HCT116 (cell line): ENCODE measurements around the gene FNIP2. TPM values are rescaled to one million over a fixed set of nuclear protein-coding genes. Genes with fewer than 3 reads are reported as not detected.

Experiments
- ATAC-seq: fragments of 200-7000 bp; cut with Tn5 transposase; 2 replicates; pipeline ENCODE4 v1.9.1; 2020; ENCODE audit warnings: mild to moderate bottlenecking, moderate library complexity
- BruUV-seq: library from RNA; stranded (reverse); fragments of 400-500 nt; replicated peaks from 2 replicates; lab custom pipeline; 2021; lab: Mats Ljungman, UMichigan
- CTCF ChIA-PET: fragments of 300-600 bp; sonication (Branson Sonifier 250); formaldehyde crosslinking; loops from one replicate; lab custom pipeline; 2021; ENCODE audit warnings: antibody characterized with exemption; lab: Charles Lee
- POLR2A ChIA-PET: fragments of 300-600, 350-600 bp; sonication (Branson Sonifier 250); formaldehyde crosslinking; loops from one replicate; lab custom pipeline; 2021; ENCODE audit warnings: antibody characterized with exemption; lab: Charles Lee
- RAD21 ChIA-PET, 2 experiments: fragments of 300-600 bp; sonication (Branson Sonifier 250); formaldehyde crosslinking; loops; one replicate each; lab custom pipeline; 2023; ENCODE audit warnings: low total read pairs in 2 of 2; ENCODE audit not compliant: uncharacterized antibody in 2 of 2, unreplicated experiment in 2 of 2, low non-redundant PET in 1 of 2; lab: Charles Lee
- DNase-seq: peaks from one replicate; pipeline ENCODE4 v3.0.0-alpha.2; 2010; ENCODE audit warnings: low read depth, low spot score
- H2AFZ ChIP-seq: fragments of 200-600 bp; shearing (Covaris generic), sonication (generic); 2 replicates; pipeline ENCODE4 v1.6.1; 2017; ENCODE audit warnings: low read depth, mixed run types, mixed read lengths, antibody characterized with exemption, low read length; ENCODE audit not compliant: poor library complexity, severe bottlenecking
- H3K27ac ChIP-seq: 2 replicates; pipeline ENCODE4 v1.5.1; 2012; ENCODE audit warnings: low read depth, low read length
- H3K27me3 ChIP-seq: fragments of 200-600 bp; sonication (generic); 2 replicates; pipeline ENCODE4 v1.6.1; 2016; ENCODE audit warnings: mixed run types, low read length, mixed read lengths; ENCODE audit not compliant: insufficient read depth
- H3K36me3 ChIP-seq, 2 experiments: fragments of 200-500 bp in 1 of 2; fragments of 200-600 bp in 1 of 2; sonication (Bioruptor generic) in 1 of 2; sonication (generic) in 1 of 2; 2 replicates each; pipeline versions ENCODE4 v1.5.1 to v1.6.1; 2014 to 2016; ENCODE audit warnings: low read length in 2 of 2, inconsistent platforms in 1 of 2, mixed read lengths in 1 of 2, mixed run types in 1 of 2; ENCODE audit not compliant: insufficient read depth in 2 of 2, control insufficient read depth in 1 of 2
- H3K4me1 ChIP-seq, 2 experiments: fragments of 200-600 bp in 1 of 2; sonication (generic) in 1 of 2; 2 replicates each; pipeline versions ENCODE4 v1.5.1 to v1.6.1; 2012 to 2017; ENCODE audit warnings: low read length in 2 of 2, inconsistent platforms in 1 of 2, mild to moderate bottlenecking in 1 of 2, mixed read lengths in 1 of 2, mixed run types in 1 of 2, moderate library complexity in 1 of 2; ENCODE audit not compliant: insufficient read depth in 2 of 2, control insufficient read depth in 1 of 2
- H3K4me2 ChIP-seq: fragments of 200-600 bp; sonication (generic); 2 replicates; pipeline ENCODE4 v1.6.1; 2017; ENCODE audit warnings: mixed run types, low read length, mixed read lengths
- H3K4me3 ChIP-seq, 2 experiments: fragments of 200-600 bp in 1 of 2; sonication (generic) in 1 of 2; replicated peaks in 1 of 2; 2 replicates each; pipeline ENCODE4 v1.5.1; 2011 to 2016; ENCODE audit warnings: low read length in 2 of 2, control low read depth in 1 of 2, low read depth in 1 of 2, mild to moderate bottlenecking in 1 of 2, mixed read lengths in 1 of 2, mixed run types in 1 of 2
- H3K79me2 ChIP-seq: fragments of 200-600 bp; sonication (generic); 2 replicates; pipeline ENCODE4 v1.6.1; 2017; ENCODE audit warnings: mild to moderate bottlenecking, mixed run types, low read length, moderate library complexity, mixed read lengths; ENCODE audit not compliant: insufficient read depth
- H3K9ac ChIP-seq: fragments of 200-600 bp; sonication (generic); 2 replicates; pipeline ENCODE4 v1.6.1; 2016; ENCODE audit warnings: low read length, mixed read lengths
- H3K9me2 ChIP-seq: fragments of 200-600 bp; sonication (generic), shearing (Covaris generic); 2 replicates; pipeline ENCODE4 v1.6.1; 2017; ENCODE audit warnings: mixed run types, mild to moderate bottlenecking, moderate library complexity; ENCODE audit not compliant: insufficient read depth
- H3K9me3 ChIP-seq, 2 experiments: fragments of 200-500 bp in 1 of 2; fragments of 200-600 bp in 1 of 2; sonication (Bioruptor generic) in 1 of 2; sonication (generic) in 1 of 2; 2 replicates each; pipeline ENCODE4 v1.6.1; 2014 to 2017; ENCODE audit warnings: low read length in 2 of 2, mixed read lengths in 2 of 2, inconsistent platforms in 1 of 2, low read depth in 1 of 2, mild to moderate bottlenecking in 1 of 2, mixed run types in 1 of 2, moderate library complexity in 1 of 2; ENCODE audit not compliant: control insufficient read depth in 1 of 2, insufficient read depth in 1 of 2
- H4K20me1 ChIP-seq: fragments of 200-600 bp; sonication (generic), shearing (Covaris generic); 2 replicates; pipeline ENCODE4 v1.6.1; 2017; ENCODE audit warnings: mixed run types, mild to moderate bottlenecking, moderate library complexity; ENCODE audit not compliant: insufficient read depth
- SRF ChIP-seq: IDR thresholded peaks from 2 replicates; pipeline ENCODE4 v1.6.1; 2012; ENCODE audit warnings: low read depth
- TCF7L2 ChIP-seq: IDR thresholded peaks from 2 replicates; pipeline ENCODE4 v1.7.0; 2011; ENCODE audit warnings: borderline replicate concordance, inconsistent platforms; ENCODE audit not compliant: insufficient read depth, insufficient read length; ENCODE audit errors: extremely low read depth
- ZFX ChIP-seq: fragments of 450-650 bp; IDR thresholded peaks from 2 replicates; pipeline ENCODE4 v1.6.1; 2017
- intact Hi-C: fragments of 100-400 bp; cut with micrococcal nuclease; formaldehyde crosslinking; loops from 2 replicates; pipeline ENCODE4 v1.10.0; 2022
- total RNA-seq: library from RNA; stranded (reverse); gene quantifications from one replicate; pipeline ENCODE4 v1.2.1, GENCODE V29; 2021; ENCODE audit not compliant: unreplicated experiment
- TF ChIP-seq, protein P1 (sequence below), 3 experiments: fragments of 200-600 bp in 1 of 3; sonication (generic) in 1 of 3; IDR thresholded peaks in 2 of 3; conservative IDR thresholded peaks in 1 of 3; 2 replicates each; pipeline ENCODE4 v1.5.1; 2012 to 2017; ENCODE audit warnings: low read depth in 2 of 3, low read length in 2 of 3, antibody characterized with exemption in 1 of 3, borderline replicate concordance in 1 of 3, control low read depth in 1 of 3, mild to moderate bottlenecking in 1 of 3, mixed read lengths in 1 of 3, mixed run types in 1 of 3, moderate library complexity in 1 of 3; ENCODE audit not compliant: insufficient read depth in 1 of 3

FNIP2 gene
- total RNA-seq, 1 experiment from 2014 or later, result 4.8 TPM

- H3K9me3 ChIP-seq, result no peaks in the 10 kb centered on the region
- ATAC-seq (peak; percentile 35), DNase-seq (no peak)
- no peaks in the 10 kb centered on the region for H4K20me1 ChIP-seq
- ChIA-PET RAD21 (no interaction called here), CTCF (no interaction called here), POLR2A (no interaction called here)
- TF ChIP-seq, protein P1, sequence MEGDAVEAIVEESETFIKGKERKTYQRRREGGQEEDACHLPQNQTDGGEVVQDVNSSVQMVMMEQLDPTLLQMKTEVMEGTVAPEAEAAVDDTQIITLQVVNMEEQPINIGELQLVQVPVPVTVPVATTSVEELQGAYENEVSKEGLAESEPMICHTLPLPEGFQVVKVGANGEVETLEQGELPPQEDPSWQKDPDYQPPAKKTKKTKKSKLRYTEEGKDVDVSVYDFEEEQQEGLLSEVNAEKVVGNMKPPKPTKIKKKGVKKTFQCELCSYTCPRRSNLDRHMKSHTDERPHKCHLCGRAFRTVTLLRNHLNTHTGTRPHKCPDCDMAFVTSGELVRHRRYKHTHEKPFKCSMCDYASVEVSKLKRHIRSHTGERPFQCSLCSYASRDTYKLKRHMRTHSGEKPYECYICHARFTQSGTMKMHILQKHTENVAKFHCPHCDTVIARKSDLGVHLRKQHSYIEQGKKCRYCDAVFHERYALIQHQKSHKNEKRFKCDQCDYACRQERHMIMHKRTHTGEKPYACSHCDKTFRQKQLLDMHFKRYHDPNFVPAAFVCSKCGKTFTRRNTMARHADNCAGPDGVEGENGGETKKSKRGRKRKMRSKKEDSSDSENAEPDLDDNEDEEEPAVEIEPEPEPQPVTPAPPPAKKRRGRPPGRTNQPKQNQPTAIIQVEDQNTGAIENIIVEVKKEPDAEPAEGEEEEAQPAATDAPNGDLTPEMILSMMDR (IDR thresholded peaks at IDR 0.05 in 2 of 3, conservative IDR thresholded peaks at IDR 0.05 in 1 of 3; ENCODE audit: borderline replicate concordance in 1 of 3, insufficient read depth in 1 of 3, low read depth in 2 of 3, low read length in 2 of 3), result no peak
- TF ChIP-seq TCF7L2 (no peak), SRF (no peak), ZFX (no peak)
- BruUV-seq, result no TSS peak
- peaks cover 23 to 24% of the 10 kb centered on the region in 2 experiments; a peak in 3 of 4 replicates for H3K36me3 ChIP-seq
- peak overlapping the region; percentile 98 for H3K4me2 ChIP-seq
- H3K9me2 ChIP-seq, result no peaks in the 10 kb centered on the region
- H3K27ac ChIP-seq, result peak overlapping the region; percentile 72
- peaks cover 2 to 21% of the 10 kb centered on the region in 2 experiments; a peak in 2 of 4 replicates for H3K4me1 ChIP-seq
- peaks cover 53% of the 10 kb centered on the region for H3K79me2 ChIP-seq
- H2AFZ ChIP-seq, result peak overlapping the region; percentile 44
- peak overlapping the region; percentile 84 for H3K9ac ChIP-seq
- intact Hi-C loops, result loop anchor here (5.0 kb wide), 1 partner anchor 50 kb away; the partner anchor contains the start of genes C4orf46 and ETFDH
- peak overlapping the region; percentile 80 to 88 for H3K4me3 ChIP-seq
- H3K27me3 ChIP-seq, result no peaks in the 10 kb centered on the region
Measured at GRCh38 chr4:158722291-158722916, 46.4 kb upstream of the FNIP2 start.
